Body of pancreas (tissue), 4 donors: ENCODE results near the gene LNPEP.

Experiments
- POLR2A ChIP-seq, 3 donors: fragments of 450-650 bp; IDR thresholded peaks; one replicate each; pipeline ENCODE4 v1.6.1; 2016; ENCODE audit warnings: antibody characterized with exemption in 3 of 3, mild to moderate bottlenecking in 2 of 3
- TF ChIP-seq, protein P1 (sequence below), 7 experiments: fragments of 450-650 bp in 4 of 7; fragments of 200-600 bp in 3 of 7; sonication (generic) in 3 of 7; IDR thresholded peaks; one replicate each; pipeline ENCODE4 v1.5.1; 2016 to 2019; ENCODE audit warnings: antibody characterized with exemption in 7 of 7

DNA sequence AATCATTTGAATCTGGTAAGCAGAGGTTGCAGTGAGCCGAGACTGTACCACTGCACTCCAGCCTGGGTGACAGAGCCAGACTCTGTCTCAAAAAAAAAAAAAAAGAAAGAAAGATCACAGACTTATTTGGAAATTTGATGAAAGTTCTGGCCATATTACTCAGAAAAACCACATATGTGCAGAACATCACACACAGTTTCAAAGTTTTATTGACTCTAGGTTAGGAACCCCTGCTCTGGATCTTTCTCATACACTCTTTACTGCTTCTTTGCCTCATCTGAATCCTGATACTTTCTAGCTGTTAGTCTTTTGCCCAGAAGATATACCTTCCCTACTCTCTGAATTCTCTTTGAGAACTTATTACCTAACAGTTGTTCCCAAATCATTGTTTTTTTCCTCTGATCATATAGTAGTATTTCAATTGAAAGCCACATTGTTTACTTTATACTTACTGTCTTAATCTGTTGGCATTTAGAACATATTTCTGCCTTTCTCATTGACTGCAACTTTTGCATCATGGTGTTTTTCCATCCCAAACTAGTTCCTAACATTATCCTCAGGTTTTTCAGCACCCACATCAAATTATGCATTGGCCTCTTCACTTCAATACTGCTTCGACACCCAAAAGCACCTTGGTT, 68.7 kb downstream of the LNPEP start:
- TF ChIP-seq POLR2A (IDR thresholded peaks at IDR 0.05) = no peak
- TF ChIP-seq, protein P1, sequence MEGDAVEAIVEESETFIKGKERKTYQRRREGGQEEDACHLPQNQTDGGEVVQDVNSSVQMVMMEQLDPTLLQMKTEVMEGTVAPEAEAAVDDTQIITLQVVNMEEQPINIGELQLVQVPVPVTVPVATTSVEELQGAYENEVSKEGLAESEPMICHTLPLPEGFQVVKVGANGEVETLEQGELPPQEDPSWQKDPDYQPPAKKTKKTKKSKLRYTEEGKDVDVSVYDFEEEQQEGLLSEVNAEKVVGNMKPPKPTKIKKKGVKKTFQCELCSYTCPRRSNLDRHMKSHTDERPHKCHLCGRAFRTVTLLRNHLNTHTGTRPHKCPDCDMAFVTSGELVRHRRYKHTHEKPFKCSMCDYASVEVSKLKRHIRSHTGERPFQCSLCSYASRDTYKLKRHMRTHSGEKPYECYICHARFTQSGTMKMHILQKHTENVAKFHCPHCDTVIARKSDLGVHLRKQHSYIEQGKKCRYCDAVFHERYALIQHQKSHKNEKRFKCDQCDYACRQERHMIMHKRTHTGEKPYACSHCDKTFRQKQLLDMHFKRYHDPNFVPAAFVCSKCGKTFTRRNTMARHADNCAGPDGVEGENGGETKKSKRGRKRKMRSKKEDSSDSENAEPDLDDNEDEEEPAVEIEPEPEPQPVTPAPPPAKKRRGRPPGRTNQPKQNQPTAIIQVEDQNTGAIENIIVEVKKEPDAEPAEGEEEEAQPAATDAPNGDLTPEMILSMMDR (IDR thresholded peaks at IDR 0.05) = no peak
